Ectodermal cell (in vitro differentiated cells): Measurements from ENCODE around the gene CTPS2.
"Not testable (repeated sequence)": the region's sequence is repeated elsewhere in the genome, so short reads cannot be mapped to it uniquely, and the experiment has no call there.

ENCODE experiments used
- H3K27ac ChIP-seq: 2 replicates; pipeline ENCODE4 v1.7.0; 2013; ENCODE audit warnings: mild to moderate bottlenecking, low read depth, low read length; ENCODE audit not compliant: insufficient read depth, poor library complexity, severe bottlenecking
- H3K27me3 ChIP-seq: 2 replicates; pipeline ENCODE4 v1.7.0; 2013; ENCODE audit warnings: mild to moderate bottlenecking, low read length; ENCODE audit not compliant: insufficient read depth, control insufficient read depth, poor library complexity, severe bottlenecking
- H3K36me3 ChIP-seq: one replicate; pipeline ENCODE4 v1.7.0; 2013; ENCODE audit warnings: low read length; ENCODE audit not compliant: control insufficient read depth, insufficient read depth
- H3K4me1 ChIP-seq: one replicate; pipeline ENCODE4 v1.7.0; 2013; ENCODE audit warnings: low read length; ENCODE audit not compliant: control insufficient read depth, insufficient read depth
- H3K4me3 ChIP-seq: 2 replicates; pipeline ENCODE4 v1.7.0; 2013; ENCODE audit warnings: low read depth, low read length, control low read depth; ENCODE audit not compliant: insufficient read depth
- H3K9me3 ChIP-seq: 2 replicates; pipeline ENCODE4 v1.7.0; 2013; ENCODE audit warnings: mild to moderate bottlenecking, low read length, moderate library complexity; ENCODE audit not compliant: control insufficient read depth
- WGBS, 2 experiments: methylation state at CpG; one replicate each; pipeline ENCODE4 v1.1.7; 2013; ENCODE audit warnings: missing lambda C conversion rate in 2 of 2; 5-methylcytosine and 5-hydroxymethylcytosine counted together

The CTPS2 gene

DNA sequence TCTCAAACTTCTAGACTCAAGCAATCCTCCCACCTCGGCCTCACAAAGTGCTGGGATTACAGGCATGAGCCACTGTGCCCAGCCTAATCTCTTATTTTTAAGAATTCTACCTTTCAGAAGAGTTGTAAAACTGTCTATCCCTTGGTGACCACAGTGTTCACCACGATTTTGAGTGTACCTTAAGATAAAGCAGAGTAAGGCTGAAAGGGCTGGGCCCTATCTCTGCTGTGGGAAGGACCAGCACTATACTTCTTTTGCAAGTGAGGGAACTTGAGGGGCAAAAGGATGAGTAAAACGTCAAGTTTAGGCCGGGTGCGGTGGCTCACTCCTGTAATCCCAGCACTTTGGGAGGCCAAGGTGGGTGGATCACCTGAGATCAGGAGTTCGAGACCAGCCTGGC is 4.0 kb upstream of the CTPS2 start:
- not testable (repeated sequence) for H3K4me3 ChIP-seq

DNA sequence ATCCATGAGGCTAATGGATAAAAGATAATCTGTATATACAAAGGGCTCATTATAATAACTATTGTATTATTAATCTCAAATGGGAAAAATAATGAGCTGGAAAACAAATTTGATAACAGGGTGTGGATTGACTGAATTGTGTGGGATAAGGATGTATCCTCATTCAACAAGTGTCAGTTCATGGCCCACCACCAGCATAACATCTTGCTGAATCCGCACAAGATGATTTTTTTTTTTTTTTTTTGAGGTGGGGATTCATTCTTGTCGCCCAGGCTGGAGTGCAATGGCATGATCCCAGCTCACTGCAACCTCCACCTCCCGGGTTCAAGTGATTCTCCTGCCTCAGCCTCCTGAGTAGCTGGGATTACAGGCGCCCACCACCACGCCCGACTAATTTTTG is 3.2 kb upstream of the CTPS2 start:
- not testable (repeated sequence) for H3K27ac ChIP-seq, H3K4me1 ChIP-seq, H3K27me3 ChIP-seq, H3K36me3 ChIP-seq, H3K4me3 ChIP-seq, H3K9me3 ChIP-seq
- 100% methylated on average over 2 of the region's 6 CpGs; no CpG with 5 or more reads in 1 of the 2 experiments for WGBS, 2 experiments

More for the DNA sequence above, 4.0 kb upstream of the CTPS2 start:
- H3K36me3 ChIP-seq, H3K9me3 ChIP-seq, H3K4me1 ChIP-seq, H3K27me3 ChIP-seq, H3K27ac ChIP-seq: not testable (repeated sequence)
- 86 to 93% methylated on average over 6 of the region's 6 CpGs for WGBS, 2 experiments

DNA sequence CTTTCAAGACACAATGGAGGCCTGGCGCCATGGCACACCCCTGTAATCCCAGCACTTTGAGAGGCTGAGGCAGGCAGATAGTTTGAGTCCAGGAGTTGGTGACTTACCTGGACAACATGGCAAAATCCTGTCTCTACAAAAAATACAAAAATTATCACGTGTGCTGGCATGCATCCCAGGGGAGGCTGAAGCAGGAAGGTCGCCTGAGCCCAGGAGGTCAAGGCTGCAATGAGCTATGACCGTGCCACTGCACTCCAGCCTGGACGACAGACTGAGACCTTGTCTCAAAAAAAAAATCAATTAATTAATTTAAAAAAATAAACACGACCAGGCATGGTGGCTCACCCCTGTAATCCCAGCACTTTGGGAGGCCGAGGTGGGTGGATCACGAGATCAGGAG is 2.0 kb upstream of the CTPS2 start:
- 90% methylated on average over 8 of the region's 8 CpGs for WGBS, 2 experiments

DNA sequence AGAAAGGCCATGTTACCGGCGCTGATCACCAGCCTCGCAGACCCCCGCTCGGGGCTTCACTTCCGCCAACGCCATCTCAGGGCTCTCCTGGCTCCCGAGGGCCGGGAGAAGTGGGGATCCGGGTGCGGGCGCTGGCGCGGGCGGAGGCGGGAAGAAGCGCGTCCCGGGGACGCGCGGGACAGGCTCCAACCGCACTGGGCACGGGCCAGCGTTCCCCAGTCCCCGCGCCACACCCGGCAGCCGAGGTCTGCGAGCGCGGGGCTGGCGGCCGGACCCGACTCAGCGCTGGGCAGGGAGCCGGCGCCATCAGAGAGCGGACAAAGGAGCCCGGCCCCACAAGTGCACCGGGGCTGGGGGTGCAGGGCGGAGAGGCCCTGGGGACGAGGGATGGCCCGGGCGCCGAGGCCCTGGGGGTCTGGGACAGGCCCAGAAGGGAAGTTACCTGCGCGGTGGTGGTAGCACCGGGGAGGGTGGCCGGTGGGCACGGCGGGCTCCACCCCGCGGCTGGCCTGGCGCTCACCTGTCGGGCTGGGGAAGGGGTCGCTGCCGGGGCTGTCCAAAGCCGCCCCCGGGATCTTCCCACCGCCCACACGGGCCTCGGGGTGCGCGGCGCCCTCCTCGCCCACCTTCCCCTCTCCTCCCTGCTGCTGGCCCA is 449 bp downstream of the CTPS2 start:
- whole genome bisulfite sequencing, 2 experiments, result 0 to 1% methylated on average over 67 of the region's 67 CpGs
- no peaks in the 10 kb centered on the region for H3K9me3 ChIP-seq
- H3K27me3 ChIP-seq, result no peaks in the 10 kb centered on the region
- peak overlapping the region; percentile 62 for H3K4me3 ChIP-seq
- peak overlapping the region; percentile 67 for H3K27ac ChIP-seq
- H3K4me1 ChIP-seq, result no peaks in the 10 kb centered on the region
- no peaks in the 10 kb centered on the region for H3K36me3 ChIP-seq

More for the DNA sequence above, 2.0 kb upstream of the CTPS2 start:
- Histone ChIP-seq H3K36me3 (no peaks in the 10 kb centered on the region), H3K4me1 (no peaks in the 10 kb centered on the region), H3K27ac (no peak overlapping the region), H3K9me3 (no peaks in the 10 kb centered on the region), H3K27me3 (no peaks in the 10 kb centered on the region), H3K4me3 (no peak overlapping the region)

DNA sequence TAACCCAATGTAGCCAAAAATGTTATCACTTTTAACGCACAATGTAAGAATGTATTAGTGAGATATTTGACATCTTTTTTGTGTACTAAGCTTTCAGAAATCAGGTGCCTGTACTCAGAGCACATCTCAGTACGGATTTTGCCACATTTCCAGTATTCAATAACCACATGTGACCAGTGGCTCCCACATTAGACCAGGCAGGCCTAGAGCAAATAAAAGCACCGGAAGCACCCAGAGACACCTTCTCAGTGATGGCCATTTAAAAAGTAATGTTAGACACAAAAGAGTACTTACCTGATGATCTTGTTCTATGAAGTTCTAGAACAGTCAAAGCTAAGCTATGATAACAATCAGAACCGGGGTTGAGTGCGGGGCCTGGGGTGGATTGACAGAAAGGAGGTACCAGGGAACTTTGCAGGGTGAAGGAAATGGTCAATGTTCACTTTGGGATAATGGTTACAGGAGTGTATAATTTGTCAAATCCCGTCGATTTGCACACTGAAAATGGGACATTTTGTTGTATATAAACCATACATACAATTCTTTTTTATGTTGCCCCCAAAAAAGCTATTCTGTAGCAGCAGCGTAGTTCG is 1.2 kb downstream of the CTPS2 start:
- H3K4me1 ChIP-seq, result no peaks in the 10 kb centered on the region
- H3K27me3 ChIP-seq, result no peaks in the 10 kb centered on the region
- H3K36me3 ChIP-seq, result no peaks in the 10 kb centered on the region
- H3K9me3 ChIP-seq, result no peaks in the 10 kb centered on the region
- H3K4me3 ChIP-seq, result peak overlapping the region; percentile 62
- no peak overlapping the region for H3K27ac ChIP-seq
- 48 to 52% methylated on average over 6 of the region's 9 CpGs for WGBS, 2 experiments

DNA sequence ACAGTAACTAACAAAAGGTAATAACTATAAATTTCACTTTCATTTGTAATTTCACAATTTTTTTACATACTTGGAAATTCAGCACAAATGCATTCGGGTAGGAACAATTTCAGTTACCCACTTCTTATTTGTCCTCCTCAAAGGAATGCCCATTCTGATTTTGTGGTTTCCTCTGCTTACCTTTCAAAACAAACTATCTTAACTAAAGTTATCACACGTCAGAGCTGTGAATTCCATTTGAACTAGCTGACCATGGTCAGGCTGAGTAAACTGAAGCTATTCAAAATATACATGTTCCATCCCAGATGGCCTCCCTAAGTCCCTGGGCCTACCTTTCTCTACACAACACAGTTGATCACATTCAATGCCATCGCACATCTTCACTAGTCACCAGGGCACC is 4.5 kb downstream of the CTPS2 start:
- no peaks in the 10 kb centered on the region for H3K4me1 ChIP-seq
- H3K9me3 ChIP-seq, result no peaks in the 10 kb centered on the region
- H3K36me3 ChIP-seq, result no peaks in the 10 kb centered on the region
- H3K27me3 ChIP-seq, result no peaks in the 10 kb centered on the region
- no peak overlapping the region for H3K4me3 ChIP-seq
- no peak overlapping the region for H3K27ac ChIP-seq
- WGBS, 2 experiments, result 94 to 96% methylated on average over 3 of the region's 3 CpGs

DNA sequence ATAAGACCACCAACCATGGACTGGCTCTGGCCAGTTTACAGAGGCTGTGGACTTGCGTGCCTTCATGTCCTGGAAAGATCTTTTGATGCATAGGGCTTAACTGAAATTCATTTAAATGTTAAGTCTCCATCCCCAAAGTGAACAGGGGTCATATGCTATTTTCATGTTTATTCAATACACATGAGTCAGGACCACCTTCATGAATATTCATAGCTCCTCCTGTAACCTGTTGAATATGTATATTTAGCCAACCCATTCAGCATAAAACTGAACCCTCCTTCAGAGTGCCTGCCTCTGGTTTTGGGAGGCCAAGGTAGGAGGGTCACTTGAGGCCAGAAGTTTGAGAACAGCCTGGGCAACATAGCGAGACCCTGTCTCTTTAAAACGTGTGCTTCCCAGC is 7.1 kb downstream of the CTPS2 start:
- H3K9me3 ChIP-seq, result no peaks in the 10 kb centered on the region
- WGBS, 2 experiments, result 96 to 97% methylated on average over 3 of the region's 3 CpGs
- no peaks in the 10 kb centered on the region for H3K27me3 ChIP-seq
- H3K4me1 ChIP-seq, result no peaks in the 10 kb centered on the region
- no peak overlapping the region for H3K27ac ChIP-seq
- peaks cover 4% of the 10 kb centered on the region for H3K36me3 ChIP-seq
- H3K4me3 ChIP-seq, result no peak overlapping the region

DNA sequence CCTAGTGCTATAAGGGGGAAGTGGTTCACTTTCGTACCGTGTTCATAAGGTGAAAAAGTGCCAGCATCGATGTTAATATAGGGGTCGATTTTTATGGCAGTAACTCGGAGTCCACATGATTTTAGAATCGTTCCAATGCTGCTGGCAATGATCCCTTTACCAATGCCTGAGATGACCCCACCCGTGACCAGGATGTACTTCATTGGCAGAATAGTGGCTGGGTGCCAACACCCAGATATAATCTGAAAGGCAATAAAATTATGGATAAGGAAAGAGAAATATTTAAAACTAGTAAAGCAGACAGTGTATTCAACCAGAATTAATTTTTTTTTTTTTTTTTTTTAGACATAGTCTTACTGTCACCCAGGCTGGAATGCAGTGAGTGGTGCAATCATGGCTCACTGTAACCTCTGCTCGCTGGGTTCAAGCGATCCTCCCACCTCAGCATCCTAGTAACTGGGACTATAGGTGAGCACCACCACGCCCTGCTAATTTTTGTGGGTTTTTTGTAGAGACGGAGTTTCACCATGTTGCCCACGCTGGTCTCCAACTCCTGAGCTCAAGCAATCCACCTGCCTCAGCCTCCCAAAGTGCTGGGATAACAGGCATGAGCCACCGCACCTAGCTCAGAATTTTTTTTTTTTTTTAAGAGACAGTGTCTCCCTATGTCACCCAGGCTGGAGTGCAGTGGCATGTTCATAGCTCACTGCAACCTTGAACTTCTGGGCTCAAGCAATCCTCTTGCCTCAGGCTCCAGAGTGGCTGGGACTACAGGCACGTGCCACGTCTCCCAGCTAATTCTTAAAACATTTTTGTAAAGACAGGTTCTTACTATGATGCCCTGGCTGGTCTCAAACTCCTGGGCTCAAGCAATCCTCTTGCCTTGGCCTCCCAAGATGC is 9.5 kb downstream of the CTPS2 start:
- Histone ChIP-seq H3K4me3 (no peak overlapping the region), H3K27ac (no peak overlapping the region), H3K9me3 (no peaks in the 10 kb centered on the region), H3K27me3 (no peaks in the 10 kb centered on the region), H3K36me3 (peaks cover 4% of the 10 kb centered on the region), H3K4me1 (no peaks in the 10 kb centered on the region)
- WGBS, 2 experiments, result 93 to 97% methylated on average over 15 of the region's 15 CpGs

DNA sequence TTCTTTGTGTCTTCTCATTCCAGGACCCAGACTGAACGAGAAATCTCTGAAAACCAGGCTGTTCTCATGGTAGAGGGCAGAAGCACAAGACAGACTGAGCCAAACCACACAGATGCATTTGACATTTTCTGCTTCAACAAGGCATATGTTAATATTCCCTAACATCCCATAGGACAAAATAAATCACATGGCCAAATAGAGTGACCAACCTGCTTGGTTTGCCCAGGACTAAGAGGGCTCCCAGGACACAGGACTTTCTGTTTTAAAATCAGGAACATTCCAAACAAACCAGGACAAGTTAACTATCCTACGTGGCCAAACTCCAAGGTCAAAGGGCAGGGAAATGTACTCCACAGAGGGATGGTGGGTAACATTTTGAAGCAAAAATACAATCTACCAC is 11.7 kb downstream of the CTPS2 start:
- peaks cover 4% of the 10 kb centered on the region for H3K36me3 ChIP-seq

DNA sequence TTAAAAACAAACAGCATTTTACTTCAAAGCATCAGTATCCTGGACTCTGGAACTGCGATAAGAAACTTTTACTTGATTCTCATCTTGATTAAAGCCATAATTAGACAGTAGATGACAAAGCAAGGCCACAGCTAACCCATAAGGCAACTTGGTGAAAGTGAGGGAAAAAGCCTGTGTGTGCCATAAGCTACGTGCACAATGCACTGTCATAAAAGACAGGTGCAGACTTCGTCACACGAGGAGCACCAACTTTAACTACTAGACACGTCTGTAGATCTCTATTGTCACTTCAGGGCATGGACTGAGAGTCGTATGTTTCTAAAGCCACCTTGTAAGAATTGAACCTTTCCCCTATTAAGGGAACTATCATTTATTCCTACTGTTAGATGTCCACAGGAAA is 13.1 kb downstream of the CTPS2 start:
- WGBS, 2 experiments, result 95 to 97% methylated on average over 6 of the region's 6 CpGs
- Histone ChIP-seq H3K4me1 (no peaks in the 10 kb centered on the region), H3K27ac (no peak overlapping the region), H3K9me3 (no peaks in the 10 kb centered on the region), H3K36me3 (peaks cover 4% of the 10 kb centered on the region), H3K4me3 (no peak overlapping the region), H3K27me3 (no peaks in the 10 kb centered on the region)

More for the DNA sequence above, 11.7 kb downstream of the CTPS2 start:
- no peaks in the 10 kb centered on the region for H3K4me1 ChIP-seq
- 90 to 100% methylated on average over 1 to 2 of the region's 2 CpGs for WGBS, 2 experiments
- no peaks in the 10 kb centered on the region for H3K9me3 ChIP-seq
- no peak overlapping the region for H3K27ac ChIP-seq
- H3K27me3 ChIP-seq, result no peaks in the 10 kb centered on the region
- H3K4me3 ChIP-seq, result no peak overlapping the region
